HG03066 (cell line): ENCODE results near the gene SAP25.

Source experiments
- ATAC-seq: cut with Tn5 transposase; IDR thresholded peaks from one replicate; pipeline ENCODE4 v1.9.1; 2021; ENCODE audit warnings: low read depth; ENCODE audit not compliant: unreplicated experiment

SAP25 gene

GRCh38 chr7:100573691-100574361, at the start of gene SAP25:
Gene SAP25, minus strand, starts transcription at chr7:100573900. Its CDS starts 158 bp downstream, at chr7:100573742.
- no peak for ATAC-seq

GRCh38 chr7:100621554-100621953, 47.9 kb upstream of the SAP25 start:
- ATAC-seq = no peak

- no peak for ATAC-seq
Observed at GRCh38 chr7:100620804-100621203, 47.1 kb upstream of the SAP25 start.

DNA sequence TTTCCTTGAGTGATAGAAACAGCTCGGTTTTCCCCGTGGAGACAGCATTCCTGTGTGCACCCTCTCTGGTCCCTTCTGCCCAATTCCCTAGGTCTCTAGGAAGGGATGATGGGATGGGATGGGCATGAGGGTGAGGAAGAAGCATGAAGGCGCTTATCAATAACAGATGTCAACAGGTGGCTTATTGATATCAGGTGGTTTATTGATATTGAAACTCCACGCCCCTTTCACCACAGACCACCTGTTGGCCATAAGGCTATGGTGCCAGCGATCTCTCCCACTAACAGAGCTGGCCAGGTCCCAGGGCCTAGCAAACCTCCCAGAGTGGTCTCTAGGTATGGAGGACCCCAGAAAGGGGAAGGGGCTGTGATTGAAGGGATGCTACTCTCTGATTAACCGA, 46.5 kb upstream of the SAP25 start:
- no peak for ATAC-seq

- no peak for ATAC-seq
Observed at GRCh38 chr7:100614308-100614861, 40.7 kb upstream of the SAP25 start.

- ATAC-seq = no peak
Observed at GRCh38 chr7:100613412-100614175, 39.9 kb upstream of the SAP25 start.

GRCh38 chr7:100612730-100613390, 39.2 kb upstream of the SAP25 start:
- no peak for ATAC-seq

- peak; percentile 85 for ATAC-seq
Observed at GRCh38 chr7:100611983-100612729, 38.5 kb upstream of the SAP25 start, which contains the start of gene MOSPD3. Gene MOSPD3, plus strand, starts transcription at chr7:100612540. Its CDS starts 252 bp downstream, at chr7:100612792.

DNA sequence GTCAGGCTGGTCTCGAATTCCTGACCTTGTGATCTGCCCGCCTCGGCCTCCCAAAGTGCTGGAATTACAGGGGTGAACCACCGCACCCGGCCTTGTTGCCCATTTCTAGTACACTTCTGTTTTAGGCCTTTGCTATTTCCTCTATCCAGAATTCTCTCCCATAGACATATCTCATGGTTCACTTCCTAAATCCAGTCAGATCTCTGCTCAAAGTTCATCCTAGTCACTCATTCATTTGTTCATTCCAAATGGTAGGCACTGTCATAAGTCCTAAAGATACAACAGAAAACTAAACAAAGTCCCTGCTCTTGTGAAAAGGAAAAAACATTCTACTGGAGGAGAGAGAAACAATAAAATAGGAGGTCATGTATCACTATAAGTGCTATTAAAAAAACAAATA, 36.3 kb upstream of the SAP25 start:
- ATAC-seq = no peak

GRCh38 chr7:100607111-100607510, 33.4 kb upstream of the SAP25 start:
- no peak for ATAC-seq

- no peak for ATAC-seq
Observed at GRCh38 chr7:100606313-100606712, 32.6 kb upstream of the SAP25 start.

DNA sequence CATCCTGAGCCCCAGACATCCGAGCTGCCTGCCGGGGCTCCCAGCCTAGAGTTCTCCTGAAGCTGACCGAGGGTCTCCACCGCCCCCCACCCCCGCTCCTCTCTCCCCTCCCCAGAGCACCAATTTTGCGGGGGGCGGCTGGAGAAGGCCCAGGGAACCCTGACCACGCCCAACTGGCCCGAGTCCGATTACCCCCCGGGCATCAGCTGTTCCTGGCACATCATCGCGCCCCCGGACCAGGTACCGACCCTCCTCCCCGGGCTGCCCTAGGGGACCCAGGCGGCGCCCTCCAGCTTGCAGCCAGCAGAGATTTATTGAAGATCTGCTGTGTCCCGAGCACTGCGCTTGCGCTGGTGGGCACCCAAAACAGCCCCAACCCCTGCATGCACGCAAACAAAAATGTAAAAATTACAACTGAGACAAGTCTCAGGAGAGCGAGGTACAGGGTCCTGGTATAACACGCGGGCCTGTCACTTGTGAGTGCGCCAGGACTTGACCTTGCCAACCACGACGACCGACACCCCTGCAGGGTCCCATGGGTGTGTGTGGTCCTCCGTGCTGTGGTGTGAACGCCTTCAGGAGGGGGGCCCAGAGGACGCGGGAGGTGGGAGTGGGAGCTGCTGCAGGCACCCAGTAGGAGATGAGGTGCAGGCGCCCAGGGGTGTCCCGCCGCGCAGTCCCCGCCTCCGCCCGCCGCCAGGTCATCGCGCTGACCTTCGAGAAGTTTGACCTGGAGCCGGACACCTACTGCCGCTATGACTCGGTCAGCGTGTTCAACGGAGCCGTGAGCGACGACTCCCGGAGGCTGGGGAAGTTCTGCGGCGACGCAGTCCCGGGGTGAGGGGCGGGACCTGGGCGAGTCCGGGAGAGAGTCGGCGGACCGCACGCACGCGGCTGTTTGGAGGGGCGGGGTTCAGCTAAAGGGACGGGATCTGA, 31.5 kb upstream of the SAP25 start:
- ATAC-seq = no peak

- no peak for ATAC-seq
Observed at GRCh38 chr7:100604028-100604975, 30.6 kb upstream of the SAP25 start.

GRCh38 chr7:100603726-100604027, 30.0 kb upstream of the SAP25 start:
- ATAC-seq = no peak

- ATAC-seq = no peak
Observed at GRCh38 chr7:100602889-100603725, 29.4 kb upstream of the SAP25 start.

DNA sequence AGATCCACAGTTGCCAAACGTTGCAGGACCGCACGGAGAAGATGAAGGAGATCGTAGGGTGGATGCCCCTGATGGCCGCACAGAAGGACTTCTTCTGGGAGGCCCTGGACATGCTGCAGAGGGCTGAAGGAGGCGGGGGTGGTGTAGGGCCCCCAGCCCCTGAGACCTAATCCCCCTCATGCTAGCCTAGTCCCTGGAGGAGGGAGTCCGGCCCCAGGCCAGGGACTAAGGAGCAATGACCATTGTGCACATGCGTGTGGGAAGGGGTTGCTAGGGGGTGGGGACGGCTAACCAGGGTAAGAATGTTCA, 27.0 kb upstream of the SAP25 start:
- no peak for ATAC-seq

GRCh38 chr7:100599911-100600729, 26.4 kb upstream of the SAP25 start:
- no peak for ATAC-seq
